ENCODE measurements around the gene ITGA2B. TPM values are rescaled to one million over a fixed set of nuclear protein-coding genes. Genes with fewer than 3 reads are reported as not detected.

Gene ITGA2B
- polyA plus RNA-seq (2011; rRNA removed), result 0.15 and 0.31 TPM in 2 replicates
- polyA minus RNA-seq (2011; rRNA and poly(A)+ RNA removed), result 0.09 and 0.22 TPM in 2 replicates

- ChIA-PET POLR2A (no interaction called here), CTCF (interaction anchor here (1.3 kb wide), 1 partner anchor 11 kb away, joined by 5 read pairs; no protein-coding TSS in a partner anchor)
- no peak within 1 kb of the TSS for H3K27ac ChIP-seq (ENCODE audit: low read depth, low read length)
- no peak for DNase-seq (ENCODE audit: low read depth, low spot score)
- H3K27me3 ChIP-seq (ENCODE audit: control insufficient read depth, insufficient read depth, low read length), result peaks cover 9% of the 10 kb centered on the region
- no peak for TF ChIP-seq CTCF (IDR thresholded peaks at IDR 0.05; ENCODE audit: low read depth, low read length)
- no peak within 1 kb of the TSS for H3K4me3 ChIP-seq (ENCODE audit: low read depth, low read length)
- no peaks in the 10 kb centered on the region; the same call in 1 of the 2 replicates for H3K9me3 ChIP-seq (ENCODE audit: control insufficient read depth, insufficient read depth, low read length)
Measured at GRCh38 chr17:44389281-44389680, at the start of gene ITGA2B. ITGA2B (minus strand) TSS chr17:44389649; CDS start chr17:44389473, 176 bp downstream.

GRCh38 chr17:44439168-44439567 lies 49.7 kb upstream of the ITGA2B start:
- ChIA-PET POLR2A (no interaction called here), CTCF (no interaction called here)
- H3K27ac ChIP-seq (ENCODE audit: low read depth, low read length), result no peak overlapping the region
- no peak for TF ChIP-seq CTCF (IDR thresholded peaks at IDR 0.05; ENCODE audit: low read depth, low read length)
- no peak overlapping the region for H3K4me3 ChIP-seq (ENCODE audit: low read depth, low read length)
- no peaks in the 10 kb centered on the region for H3K27me3 ChIP-seq (ENCODE audit: control insufficient read depth, insufficient read depth, low read length)
- H3K9me3 ChIP-seq (ENCODE audit: control insufficient read depth, insufficient read depth, low read length), result no peaks in the 10 kb centered on the region
- no peak for DNase-seq (ENCODE audit: low read depth, low spot score)

- CTCF ChIA-PET, result no interaction called here
Measured at GRCh38 chr17:44438636-44439035, 49.2 kb upstream of the ITGA2B start.

GRCh38 chr17:44436336-44436735 lies 46.9 kb upstream of the ITGA2B start:
- CTCF ChIA-PET, result interaction anchor here (0.6 kb wide), 1 partner anchor 50 kb away, joined by 3 read pairs; no protein-coding TSS in a partner anchor
- no peak overlapping the region for H3K4me3 ChIP-seq (ENCODE audit: low read depth, low read length)
- no peaks in the 10 kb centered on the region for H3K9me3 ChIP-seq (ENCODE audit: control insufficient read depth, insufficient read depth, low read length)
- POLR2A ChIA-PET, result interaction anchor here (0.7 kb wide), 1 partner anchor 542 kb away, joined by 8 read pairs; no protein-coding TSS in a partner anchor
- no peaks in the 10 kb centered on the region for H3K27me3 ChIP-seq (ENCODE audit: control insufficient read depth, insufficient read depth, low read length)
- no peak for TF ChIP-seq CTCF (IDR thresholded peaks at IDR 0.05; ENCODE audit: low read depth, low read length)
- DNase-seq (ENCODE audit: low read depth, low spot score), result no peak
- no peak overlapping the region for H3K27ac ChIP-seq (ENCODE audit: low read depth, low read length)

More at GRCh38 chr17:44438636-44439035, 49.2 kb upstream of the ITGA2B start:
- no peak overlapping the region for H3K27ac ChIP-seq (ENCODE audit: low read depth, low read length)
- no peak overlapping the region for H3K4me3 ChIP-seq (ENCODE audit: low read depth, low read length)
- POLR2A ChIA-PET, result no interaction called here
- H3K27me3 ChIP-seq (ENCODE audit: control insufficient read depth, insufficient read depth, low read length), result no peaks in the 10 kb centered on the region
- no peak for DNase-seq (ENCODE audit: low read depth, low spot score)
- no peaks in the 10 kb centered on the region for H3K9me3 ChIP-seq (ENCODE audit: control insufficient read depth, insufficient read depth, low read length)
- no peak for TF ChIP-seq CTCF (IDR thresholded peaks at IDR 0.05; ENCODE audit: low read depth, low read length)

GRCh38 chr17:44432254-44433157 lies 43.1 kb upstream of the ITGA2B start:
- ChIA-PET CTCF (interaction anchor here (0.6 to 0.7 kb wide), 2 partner anchors 11 to 105 kb away, joined by 3 to 8 read pairs; no protein-coding TSS in a partner anchor), POLR2A (no interaction called here)
- Histone ChIP-seq H3K4me3 (ENCODE audit: low read depth, low read length) (no peak overlapping the region), H3K9me3 (ENCODE audit: control insufficient read depth, insufficient read depth, low read length) (no peaks in the 10 kb centered on the region), H3K27ac (ENCODE audit: low read depth, low read length) (no peak overlapping the region), H3K27me3 (ENCODE audit: control insufficient read depth, insufficient read depth, low read length) (no peaks in the 10 kb centered on the region)
- no peak for TF ChIP-seq CTCF (IDR thresholded peaks at IDR 0.05; ENCODE audit: low read depth, low read length)
- DNase-seq (ENCODE audit: low read depth, low spot score), result no peak
